Measurements from ENCODE around the gene RAET1E. TPM values are rescaled to one million over a fixed set of nuclear protein-coding genes. Genes with fewer than 3 reads are reported as not detected.
"Not testable (repeated sequence)": the region's sequence is repeated elsewhere in the genome, so short reads cannot be mapped to it uniquely, and the experiment has no call there.

The RAET1E gene, protein sequence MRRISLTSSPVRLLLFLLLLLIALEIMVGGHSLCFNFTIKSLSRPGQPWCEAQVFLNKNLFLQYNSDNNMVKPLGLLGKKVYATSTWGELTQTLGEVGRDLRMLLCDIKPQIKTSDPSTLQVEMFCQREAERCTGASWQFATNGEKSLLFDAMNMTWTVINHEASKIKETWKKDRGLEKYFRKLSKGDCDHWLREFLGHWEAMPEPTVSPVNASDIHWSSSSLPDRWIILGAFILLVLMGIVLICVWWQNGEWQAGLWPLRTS
- 0.61 TPM for polyA plus RNA-seq
- long read RNA-seq, donor 1: 0 reads
- long read RNA-seq, donor 2: 0 reads
- long read RNA-seq, donor 3: 0 reads
- long read RNA-seq, donor 4: 0 reads
- long read RNA-seq, donor 5: 0 reads
- long read RNA-seq, donor 6: 0 reads
- long read RNA-seq, donor 7: 0 reads
- long read RNA-seq, donor 8: 0 reads
- long read RNA-seq, donor 9: 0 reads
- long read RNA-seq, donor 10: 0 reads
- long read RNA-seq, donor 11: 0 reads

DNA sequence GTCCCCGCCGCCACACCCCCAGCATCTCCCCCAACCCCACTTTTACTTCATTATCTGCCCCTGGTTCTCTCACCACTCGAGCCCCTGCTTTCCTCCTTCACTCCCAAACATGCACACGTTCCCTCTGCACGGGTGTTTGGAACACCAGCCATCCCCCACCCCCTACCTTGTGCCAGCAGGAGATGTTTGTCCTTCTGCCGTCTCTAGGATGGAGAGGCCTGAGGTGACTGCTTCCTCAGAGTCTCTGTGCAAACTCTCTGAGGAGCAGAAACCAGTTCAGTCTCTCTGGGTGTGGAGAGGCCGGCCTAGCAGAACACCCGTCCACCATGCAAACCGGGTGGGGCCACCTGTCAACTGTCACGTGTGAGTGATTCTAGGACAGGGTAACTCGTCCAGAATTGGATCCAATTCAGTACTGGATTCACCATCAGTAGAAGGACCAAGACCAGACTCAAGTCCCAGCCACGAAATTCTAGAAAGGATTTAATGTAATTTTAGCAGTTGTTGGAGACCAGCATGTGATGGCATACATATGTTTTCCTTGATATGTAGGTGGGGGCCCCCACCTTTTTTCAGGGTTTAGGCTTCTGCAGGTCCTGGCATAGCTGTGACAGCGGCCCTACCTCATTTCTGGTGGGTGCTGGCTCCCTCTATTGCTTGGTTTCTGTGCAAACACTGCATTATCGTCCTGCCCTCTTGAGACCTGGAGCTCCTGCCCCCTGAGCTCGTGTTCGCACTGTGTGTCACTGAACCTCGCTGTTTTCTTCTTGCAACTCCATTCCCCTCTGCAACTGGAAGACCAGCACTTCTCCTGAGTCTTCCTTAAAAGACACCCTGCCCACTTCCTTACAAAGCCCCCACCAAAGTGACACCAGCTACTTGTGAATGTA is at the start of gene RAET1E:
Gene RAET1E, minus strand, starts transcription at position 259 of the 890 bp plus-strand sequence. CDS start 7,212 bp downstream, outside the sequence.
- no peak for DNase-seq
- WGBS (ENCODE audit: insufficient coverage, low lambda C conversion rate): 80% methylated on average over 2 of the region's 17 CpGs
- H3K27me3 ChIP-seq (ENCODE audit: control insufficient read depth, insufficient read depth, low read length): no peaks in the 10 kb centered on the region
- H3K9me3 ChIP-seq (ENCODE audit: control insufficient read depth, low read depth, low read length): no peaks in the 10 kb centered on the region
- no peak within 1 kb of the TSS for H3K4me3 ChIP-seq (ENCODE audit: low read length)
- peaks cover 10% of the 10 kb centered on the region for H3K4me1 ChIP-seq (ENCODE audit: control insufficient read depth, insufficient read depth, low read length)
- H3K27ac ChIP-seq (ENCODE audit: low read length): no peak within 1 kb of the TSS
- H3K36me3 ChIP-seq (ENCODE audit: control insufficient read depth, insufficient read depth, low read length): no peaks in the 10 kb centered on the region

DNA sequence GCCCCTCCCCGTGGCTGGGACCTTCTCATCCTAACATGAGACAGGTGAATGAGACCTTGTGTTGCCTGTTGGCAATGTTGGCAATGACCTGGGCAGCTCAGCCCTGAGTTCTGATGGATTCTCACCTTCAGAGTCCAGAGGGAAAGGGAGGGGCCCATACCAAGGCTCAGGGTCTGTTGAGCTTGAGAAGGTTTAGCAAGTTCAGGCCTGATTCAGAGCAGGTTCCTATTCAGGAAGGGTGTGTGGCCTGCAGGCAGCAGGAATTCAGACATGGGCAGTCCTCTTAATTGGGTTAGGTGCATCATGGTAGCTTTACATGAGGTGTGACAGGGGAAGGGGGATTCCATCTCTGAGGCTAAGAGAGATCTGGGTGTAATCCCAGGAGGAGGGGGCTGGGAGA is 49.6 kb upstream of the RAET1E start:
- peaks cover 53% of the 10 kb centered on the region for H3K27me3 ChIP-seq (ENCODE audit: control insufficient read depth, insufficient read depth, low read length)
- WGBS (ENCODE audit: insufficient coverage, low lambda C conversion rate): no CpG with 5 or more reads among the region's 1 CpG
- not testable (repeated sequence) for H3K4me3 ChIP-seq (ENCODE audit: low read length)

DNA sequence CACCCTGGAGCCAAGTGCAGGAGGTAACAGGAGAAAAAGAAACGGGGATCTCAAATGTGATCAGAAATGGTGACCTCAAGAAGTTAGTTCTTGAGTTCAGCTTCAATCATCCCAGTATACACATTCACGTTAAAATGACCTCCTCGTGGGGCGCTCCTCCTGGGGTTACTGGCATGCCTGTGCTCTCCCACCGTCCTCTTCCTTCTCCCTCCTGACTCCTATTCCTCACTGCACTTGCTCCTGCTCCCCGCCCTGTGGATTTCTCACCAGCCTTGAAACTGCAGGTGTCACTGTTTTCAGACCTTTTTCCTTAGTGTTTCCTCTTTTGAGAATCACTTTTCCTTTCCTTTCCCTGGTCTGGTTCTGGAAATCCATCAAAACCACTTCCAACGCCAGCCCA is 48.7 kb upstream of the RAET1E start:
- peaks cover 53% of the 10 kb centered on the region for H3K27me3 ChIP-seq (ENCODE audit: control insufficient read depth, insufficient read depth, low read length)
- H3K36me3 ChIP-seq (ENCODE audit: control insufficient read depth, insufficient read depth, low read length); H3K9me3 ChIP-seq (ENCODE audit: control insufficient read depth, low read depth, low read length); H3K4me3 ChIP-seq (ENCODE audit: low read length); H3K27ac ChIP-seq (ENCODE audit: low read length); DNase-seq; H3K4me1 ChIP-seq (ENCODE audit: control insufficient read depth, insufficient read depth, low read length): not testable (repeated sequence)
- WGBS (ENCODE audit: insufficient coverage, low lambda C conversion rate): 57% methylated on average over 2 of the region's 7 CpGs

More for the DNA sequence above, 49.6 kb upstream of the RAET1E start:
- DNase-seq; H3K9me3 ChIP-seq (ENCODE audit: control insufficient read depth, low read depth, low read length); H3K4me1 ChIP-seq (ENCODE audit: control insufficient read depth, insufficient read depth, low read length); H3K36me3 ChIP-seq (ENCODE audit: control insufficient read depth, insufficient read depth, low read length); H3K27ac ChIP-seq (ENCODE audit: low read length): not testable (repeated sequence)

DNA sequence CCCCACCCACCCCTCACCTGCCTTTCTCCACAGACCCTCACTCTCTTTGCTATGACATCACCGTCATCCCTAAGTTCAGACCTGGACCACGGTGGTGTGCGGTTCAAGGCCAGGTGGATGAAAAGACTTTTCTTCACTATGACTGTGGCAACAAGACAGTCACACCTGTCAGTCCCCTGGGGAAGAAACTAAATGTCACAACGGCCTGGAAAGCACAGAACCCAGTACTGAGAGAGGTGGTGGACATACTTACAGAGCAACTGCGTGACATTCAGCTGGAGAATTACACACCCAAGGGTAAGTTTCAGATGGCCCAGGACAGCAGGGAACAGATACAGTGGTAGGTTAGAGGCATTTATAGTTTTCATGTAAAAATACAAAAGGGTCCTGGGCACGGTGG is 47.4 kb upstream of the RAET1E start:
- DNase-seq; H3K4me1 ChIP-seq (ENCODE audit: control insufficient read depth, insufficient read depth, low read length); H3K36me3 ChIP-seq (ENCODE audit: control insufficient read depth, insufficient read depth, low read length); H3K4me3 ChIP-seq (ENCODE audit: low read length); H3K9me3 ChIP-seq (ENCODE audit: control insufficient read depth, low read depth, low read length); H3K27ac ChIP-seq (ENCODE audit: low read length): not testable (repeated sequence)
- WGBS (ENCODE audit: insufficient coverage, low lambda C conversion rate): no CpG with 5 or more reads among the region's 6 CpGs
- peaks cover 53% of the 10 kb centered on the region for H3K27me3 ChIP-seq (ENCODE audit: control insufficient read depth, insufficient read depth, low read length)

DNA sequence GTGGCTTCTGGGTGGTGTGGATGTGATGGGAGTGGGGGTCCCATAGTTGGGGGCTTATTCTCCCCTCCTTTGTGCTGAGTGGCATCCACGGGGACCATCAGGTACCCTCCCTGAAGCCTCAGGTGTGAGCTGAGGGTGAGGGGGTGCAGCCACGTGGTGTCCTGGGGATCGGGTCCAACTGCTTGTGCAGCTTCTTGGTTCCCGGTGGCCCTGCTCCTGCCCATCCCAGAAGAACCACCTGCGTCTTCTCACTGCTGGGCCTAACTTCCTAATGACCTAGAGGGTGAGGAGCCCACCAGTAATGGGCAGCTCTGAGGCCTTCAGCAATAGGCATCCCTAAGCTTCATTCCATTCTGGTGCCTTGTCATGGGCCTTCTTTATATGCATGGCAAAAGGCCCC is 45.4 kb upstream of the RAET1E start:
- peaks cover 63% of the 10 kb centered on the region for H3K27me3 ChIP-seq (ENCODE audit: control insufficient read depth, insufficient read depth, low read length)
- H3K4me3 ChIP-seq (ENCODE audit: low read length); DNase-seq; H3K27ac ChIP-seq (ENCODE audit: low read length); H3K36me3 ChIP-seq (ENCODE audit: control insufficient read depth, insufficient read depth, low read length); H3K4me1 ChIP-seq (ENCODE audit: control insufficient read depth, insufficient read depth, low read length): not testable (repeated sequence)
- no CpG with 5 or more reads among the region's 5 CpGs for WGBS (ENCODE audit: insufficient coverage, low lambda C conversion rate)
- peaks cover 10% of the 10 kb centered on the region for H3K9me3 ChIP-seq (ENCODE audit: control insufficient read depth, low read depth, low read length)

DNA sequence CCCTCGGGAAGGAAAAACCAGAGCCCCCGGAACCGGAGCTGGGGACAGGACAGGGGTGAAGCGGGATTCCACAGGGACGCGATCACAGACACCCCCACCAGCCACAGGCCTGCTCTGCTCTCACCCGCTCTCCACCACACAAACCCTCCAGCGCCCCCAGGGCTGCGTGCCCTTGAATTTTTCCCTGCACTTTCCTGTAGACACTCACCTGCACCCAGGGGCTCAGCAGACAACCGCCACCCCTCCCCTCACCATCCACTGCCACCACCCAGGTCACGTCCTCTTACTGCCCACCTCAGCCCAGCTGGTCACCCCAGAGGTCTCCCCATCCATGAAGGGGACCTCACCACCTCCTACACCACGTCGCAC is 44.5 kb upstream of the RAET1E start:
- no peak overlapping the region for H3K27ac ChIP-seq (ENCODE audit: low read length)
- no CpG with 5 or more reads among the region's 13 CpGs for WGBS (ENCODE audit: insufficient coverage, low lambda C conversion rate)
- peaks cover 64% of the 10 kb centered on the region for H3K27me3 ChIP-seq (ENCODE audit: control insufficient read depth, insufficient read depth, low read length)
- no peak for DNase-seq
- no peaks in the 10 kb centered on the region for H3K36me3 ChIP-seq (ENCODE audit: control insufficient read depth, insufficient read depth, low read length)
- H3K9me3 ChIP-seq (ENCODE audit: control insufficient read depth, low read depth, low read length): peaks cover 12% of the 10 kb centered on the region
- peak overlapping the region; percentile 40 for H3K4me3 ChIP-seq (ENCODE audit: low read length)
- peaks cover 3% of the 10 kb centered on the region for H3K4me1 ChIP-seq (ENCODE audit: control insufficient read depth, insufficient read depth, low read length)

DNA sequence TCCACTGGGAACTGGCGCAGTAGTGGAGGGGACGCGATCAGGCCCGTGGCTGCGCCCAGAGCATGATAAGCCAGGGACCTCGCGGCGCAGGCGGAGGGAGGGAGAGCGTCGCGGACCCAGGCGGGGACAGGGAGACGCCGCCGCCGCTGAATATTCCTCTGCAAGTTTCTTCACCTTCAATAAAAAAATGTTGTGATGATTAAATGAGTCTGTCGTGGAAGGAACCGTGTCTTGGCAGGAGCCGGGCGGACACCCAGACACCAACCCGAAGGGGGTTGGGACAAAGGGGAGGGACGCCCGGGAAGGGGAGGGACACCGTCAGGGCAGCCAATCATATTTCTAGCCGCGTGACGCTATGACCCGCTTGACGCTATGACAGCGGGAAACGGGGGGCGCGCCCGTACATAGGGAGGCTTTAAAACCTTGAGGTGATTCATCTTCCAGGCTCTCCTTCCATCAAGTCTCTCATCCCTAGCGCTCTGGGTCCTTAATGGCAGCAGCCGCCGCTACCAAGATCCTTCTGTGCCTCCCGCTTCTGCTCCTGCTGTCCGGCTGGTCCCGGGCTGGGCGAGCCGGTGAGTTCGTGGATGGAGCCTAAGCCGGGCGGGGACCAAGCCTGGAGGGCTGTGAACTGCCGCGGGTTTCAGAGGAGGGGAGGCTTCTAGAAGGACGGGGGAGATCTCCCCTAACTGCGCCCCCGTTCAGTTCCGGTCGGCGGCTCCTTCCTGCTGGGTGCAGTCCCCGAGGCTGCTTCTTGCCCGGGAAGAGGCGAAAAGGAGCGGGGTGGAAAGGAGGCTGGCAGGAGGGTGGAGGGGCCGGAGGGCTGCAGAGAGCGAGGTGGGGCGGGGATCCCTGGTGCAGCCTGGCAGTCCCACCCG is 43.9 kb upstream of the RAET1E start, which contains the start of gene ULBP2:
Gene ULBP2, plus strand, starts transcription at position 432 of the 878 bp plus-strand sequence. Its CDS starts 59 bp downstream, at position 491.
- H3K4me3 ChIP-seq (ENCODE audit: low read length): peak within 1 kb of the TSS; percentile 40
- DNase-seq: peak; percentile 61 to 80
- peaks cover 69% of the 10 kb centered on the region for H3K27me3 ChIP-seq (ENCODE audit: control insufficient read depth, insufficient read depth, low read length)
- H3K36me3 ChIP-seq (ENCODE audit: control insufficient read depth, insufficient read depth, low read length): no peaks in the 10 kb centered on the region
- WGBS (ENCODE audit: insufficient coverage, low lambda C conversion rate): no CpG with 5 or more reads among the region's 62 CpGs
- H3K4me1 ChIP-seq (ENCODE audit: control insufficient read depth, insufficient read depth, low read length): peaks cover 3% of the 10 kb centered on the region
- H3K27ac ChIP-seq (ENCODE audit: low read length): no peak within 1 kb of the TSS
- peaks cover 12% of the 10 kb centered on the region for H3K9me3 ChIP-seq (ENCODE audit: control insufficient read depth, low read depth, low read length)

DNA sequence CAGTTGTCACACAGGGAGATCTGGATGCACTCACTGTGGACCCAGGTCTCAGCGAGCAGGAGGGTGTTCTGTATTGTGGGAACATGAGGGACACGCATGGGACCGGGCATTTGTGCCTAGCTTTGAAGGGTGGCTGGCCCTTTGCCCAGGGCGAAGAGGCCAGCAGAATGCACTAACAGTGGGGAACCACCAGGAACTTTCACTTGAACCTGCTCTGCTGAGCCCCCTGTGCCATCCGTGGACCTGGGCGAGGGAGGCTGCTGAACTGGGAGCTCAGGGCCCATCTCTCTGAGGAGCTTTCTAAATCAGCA is 42.7 kb upstream of the RAET1E start:
- no peak overlapping the region for H3K27ac ChIP-seq (ENCODE audit: low read length)
- peaks cover 3% of the 10 kb centered on the region for H3K4me1 ChIP-seq (ENCODE audit: control insufficient read depth, insufficient read depth, low read length)
- DNase-seq: no peak
- H3K27me3 ChIP-seq (ENCODE audit: control insufficient read depth, insufficient read depth, low read length): peaks cover 77% of the 10 kb centered on the region
- WGBS (ENCODE audit: insufficient coverage, low lambda C conversion rate): no CpG with 5 or more reads among the region's 6 CpGs
- H3K36me3 ChIP-seq (ENCODE audit: control insufficient read depth, insufficient read depth, low read length): no peaks in the 10 kb centered on the region
- no peak overlapping the region for H3K4me3 ChIP-seq (ENCODE audit: low read length)
- H3K9me3 ChIP-seq (ENCODE audit: control insufficient read depth, low read depth, low read length): peaks cover 12% of the 10 kb centered on the region

DNA sequence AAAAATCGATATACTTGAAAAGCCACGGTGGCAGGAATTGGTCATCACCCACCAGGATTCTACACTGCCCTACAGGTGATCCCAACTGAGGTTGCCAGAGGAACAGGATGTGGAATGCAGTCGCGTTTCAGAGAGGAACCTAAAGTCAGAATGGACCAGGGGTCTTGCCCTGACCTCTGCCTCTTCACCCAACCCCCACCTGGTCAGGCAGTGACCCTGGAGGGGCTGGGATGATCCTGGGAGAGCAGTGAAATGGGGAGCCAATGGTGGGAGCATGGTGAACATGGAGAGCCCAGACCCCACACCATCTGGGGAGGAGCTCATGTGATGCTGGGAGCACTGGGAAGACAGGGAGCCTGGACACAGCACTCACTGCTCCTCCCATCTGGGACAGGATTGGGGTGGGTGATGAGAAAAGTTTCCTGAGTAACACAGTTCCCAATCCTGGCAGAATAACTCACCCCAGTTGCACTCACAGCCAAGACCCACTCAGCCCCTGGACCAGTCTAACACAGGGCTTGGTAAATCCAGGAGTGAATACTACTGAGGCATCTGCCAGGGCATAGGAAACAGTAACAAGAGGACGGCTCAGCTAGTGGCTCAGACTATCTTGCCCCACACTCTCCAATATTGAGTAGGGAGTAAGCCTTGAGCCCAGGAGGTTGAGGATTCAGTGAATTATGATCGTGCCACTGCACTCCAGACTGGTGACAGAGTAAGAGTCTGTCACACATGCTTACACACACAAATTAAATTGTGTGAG is 42.2 kb upstream of the RAET1E start:
- Histone ChIP-seq H3K27ac (ENCODE audit: low read length) (no peak overlapping the region), H3K36me3 (ENCODE audit: control insufficient read depth, insufficient read depth, low read length) (no peaks in the 10 kb centered on the region), H3K4me3 (ENCODE audit: low read length) (no peak overlapping the region), H3K9me3 (ENCODE audit: control insufficient read depth, low read depth, low read length) (peaks cover 12% of the 10 kb centered on the region), H3K4me1 (ENCODE audit: control insufficient read depth, insufficient read depth, low read length) (peaks cover 3% of the 10 kb centered on the region), H3K27me3 (ENCODE audit: control insufficient read depth, insufficient read depth, low read length) (peaks cover 82% of the 10 kb centered on the region)
- WGBS (ENCODE audit: insufficient coverage, low lambda C conversion rate): no CpG with 5 or more reads among the region's 6 CpGs
- DNase-seq: no peak
